ENCODE data around the gene FBXO47. TPM values are rescaled to one million over a fixed set of nuclear protein-coding genes. Genes with fewer than 3 reads are reported as not detected.

Gene FBXO47
- total RNA-seq, 1 donor from 2014 or later: not detected

GRCh38 chr17:38905375-38905774, 61.8 kb downstream of the FBXO47 start:
- DNase-seq (ENCODE audit: low spot score in 2 of 2): no peak
- Histone ChIP-seq H3K36me3 (peaks cover 28 to 33% of the 10 kb centered on the region in 2 donors), H3K27ac (no peak overlapping the region), H3K9me3 (no peaks in the 10 kb centered on the region), H3K4me3 (no peak overlapping the region), H3K4me1 (peaks cover 0 to 41% of the 10 kb centered on the region in 2 donors), H3K27me3 (no peaks in the 10 kb centered on the region)
- TF ChIP-seq CTCF (IDR thresholded peaks at IDR 0.05): no peak
- intact Hi-C loops (cut with DNase I): loop anchor here (10.0 kb wide), 1 partner anchor 59 kb away; the partner anchor contains the start of gene FBXO47

- Histone ChIP-seq H3K27ac (no peak overlapping the region), H3K4me3 (no peak overlapping the region), H3K36me3 (peaks cover 28 to 33% of the 10 kb centered on the region in 2 donors), H3K4me1 (peaks cover 0 to 41% of the 10 kb centered on the region in 2 donors), H3K9me3 (no peaks in the 10 kb centered on the region), H3K27me3 (no peaks in the 10 kb centered on the region)
- no peak for DNase-seq (ENCODE audit: low spot score in 2 of 2)
- intact Hi-C loops (cut with DNase I): loop anchor here (10.0 kb wide), 1 partner anchor 60 kb away; the partner anchor contains the start of gene FBXO47
- no peak for TF ChIP-seq CTCF (IDR thresholded peaks at IDR 0.05)
Measured at GRCh38 chr17:38904892-38905291, 62.3 kb downstream of the FBXO47 start.

GRCh38 chr17:38903404-38903803, 63.8 kb downstream of the FBXO47 start:
- no peaks in the 10 kb centered on the region for H3K9me3 ChIP-seq
- peaks cover 42 to 46% of the 10 kb centered on the region in 2 donors for H3K36me3 ChIP-seq
- no peak for DNase-seq (ENCODE audit: low spot score in 2 of 2)
- peak overlapping the region; percentile 24 to 56 for H3K27ac ChIP-seq
- no peak for TF ChIP-seq CTCF (IDR thresholded peaks at IDR 0.05)
- H3K27me3 ChIP-seq: no peaks in the 10 kb centered on the region
- intact Hi-C loops (cut with DNase I): loop anchor here (10.0 kb wide), 1 partner anchor 61 kb away; the partner anchor contains the start of gene FBXO47
- H3K4me1 ChIP-seq: peaks cover 0 to 43% of the 10 kb centered on the region in 2 donors
- no peak overlapping the region for H3K4me3 ChIP-seq

- peak; percentile 36 to 81 for DNase-seq (ENCODE audit: low spot score in 2 of 2)
- peak overlapping the region; percentile 43 to 56 for H3K27ac ChIP-seq
- H3K36me3 ChIP-seq: peaks cover 43 to 65% of the 10 kb centered on the region in 2 donors
- no peak for TF ChIP-seq CTCF (IDR thresholded peaks at IDR 0.05)
- no peaks in the 10 kb centered on the region for H3K9me3 ChIP-seq
- no peaks in the 10 kb centered on the region for H3K27me3 ChIP-seq
- peak overlapping the region in 1 of 2 donors; percentile 6 for H3K4me3 ChIP-seq
- intact Hi-C loops (cut with DNase I): loop anchor here (10.0 kb wide), 1 partner anchor 64 kb away; the partner anchor contains the start of gene FBXO47
- peaks cover 21 to 54% of the 10 kb centered on the region in 2 donors for H3K4me1 ChIP-seq
Measured at GRCh38 chr17:38900978-38901656, 66.1 kb downstream of the FBXO47 start.

GRCh38 chr17:38899421-38899820, 67.8 kb downstream of the FBXO47 start:
- H3K4me1 ChIP-seq: peaks cover 23 to 54% of the 10 kb centered on the region in 2 donors
- no peaks in the 10 kb centered on the region for H3K27me3 ChIP-seq
- peak overlapping the region; percentile 36 to 51 for H3K27ac ChIP-seq
- H3K4me3 ChIP-seq: no peak overlapping the region
- no peaks in the 10 kb centered on the region for H3K9me3 ChIP-seq
- peaks cover 55 to 67% of the 10 kb centered on the region in 2 donors for H3K36me3 ChIP-seq
- DNase-seq (ENCODE audit: low spot score in 2 of 2): no peak
- intact Hi-C loops (cut with DNase I): no loop called here
- no peak for TF ChIP-seq CTCF (IDR thresholded peaks at IDR 0.05)
